ENCODE measurements around the gene MPP1.

MPP1 gene

GRCh38 chrX:154797006-154797405, 8.3 kb downstream of the MPP1 start:
- Mint-ChIP-seq H3K27me3 (no peaks in the 10 kb centered on the region), H3K27ac (peak overlapping the region in 1 of 2 donors; percentile 27), H3K4me3 (no peak overlapping the region), H3K4me1 (peaks cover 49% of the 10 kb centered on the region), H3K9me3 (no peaks in the 10 kb centered on the region)
- no peak for ATAC-seq
- no peak for DNase-seq

- no peak overlapping the region for H3K27ac Mint-ChIP-seq
- no peaks in the 10 kb centered on the region for H3K27me3 Mint-ChIP-seq
- H3K9me3 Mint-ChIP-seq, result no peaks in the 10 kb centered on the region
- peaks cover 39% of the 10 kb centered on the region for H3K4me1 Mint-ChIP-seq
- H3K4me3 Mint-ChIP-seq, result no peak overlapping the region
- DNase-seq (no peak), ATAC-seq (no peak)
Measured at GRCh38 chrX:154795016-154795415, 10.3 kb downstream of the MPP1 start.

GRCh38 chrX:154793084-154793795, 12.0 kb downstream of the MPP1 start:
- Mint-ChIP-seq H3K4me3 (no peak overlapping the region), H3K4me1 (peaks cover 22% of the 10 kb centered on the region), H3K9me3 (no peaks in the 10 kb centered on the region), H3K27ac (no peak overlapping the region), H3K27me3 (no peaks in the 10 kb centered on the region)
- DNase-seq, result no peak
- ATAC-seq, result no peak

- Mint-ChIP-seq H3K9me3 (no peaks in the 10 kb centered on the region), H3K4me1 (peaks cover 22% of the 10 kb centered on the region), H3K4me3 (no peak overlapping the region), H3K27ac (no peak overlapping the region), H3K27me3 (no peaks in the 10 kb centered on the region)
- no peak for ATAC-seq
- peak in 1 of 2 donors; percentile 15 for DNase-seq
Measured at GRCh38 chrX:154791939-154792338, 13.3 kb downstream of the MPP1 start.

- H3K27me3 Mint-ChIP-seq, result no peaks in the 10 kb centered on the region
- H3K4me1 Mint-ChIP-seq, result peaks cover 22% of the 10 kb centered on the region
- no peaks in the 10 kb centered on the region for H3K9me3 Mint-ChIP-seq
- ATAC-seq (no peak), DNase-seq (no peak)
- no peak overlapping the region for H3K4me3 Mint-ChIP-seq
- no peak overlapping the region for H3K27ac Mint-ChIP-seq
Measured at GRCh38 chrX:154791467-154791866, 13.8 kb downstream of the MPP1 start.

GRCh38 chrX:154785716-154786115, 19.6 kb downstream of the MPP1 start:
- no peak overlapping the region for H3K27ac Mint-ChIP-seq
- ATAC-seq (no peak), DNase-seq (no peak)
- H3K4me1 Mint-ChIP-seq, result peaks cover 32% of the 10 kb centered on the region
- no peak overlapping the region for H3K4me3 Mint-ChIP-seq
- no peaks in the 10 kb centered on the region for H3K27me3 Mint-ChIP-seq
- H3K9me3 Mint-ChIP-seq, result no peaks in the 10 kb centered on the region

GRCh38 chrX:154784149-154784995, 20.9 kb downstream of the MPP1 start:
- no peak for ATAC-seq
- H3K27me3 Mint-ChIP-seq, result no peaks in the 10 kb centered on the region
- peaks cover 32% of the 10 kb centered on the region for H3K4me1 Mint-ChIP-seq
- peak overlapping the region; percentile 67 to 75 for H3K4me3 Mint-ChIP-seq
- no peak overlapping the region for H3K27ac Mint-ChIP-seq
- no peak for DNase-seq
- no peaks in the 10 kb centered on the region for H3K9me3 Mint-ChIP-seq

GRCh38 chrX:154780968-154781367, 24.3 kb downstream of the MPP1 start:
- ATAC-seq (no peak), DNase-seq (no peak)
- Mint-ChIP-seq H3K4me3 (no peak overlapping the region), H3K4me1 (peaks cover 34% of the 10 kb centered on the region), H3K27ac (no peak overlapping the region), H3K9me3 (no peaks in the 10 kb centered on the region), H3K27me3 (no peaks in the 10 kb centered on the region)

- Mint-ChIP-seq H3K4me1 (peaks cover 40% of the 10 kb centered on the region), H3K9me3 (no peaks in the 10 kb centered on the region), H3K4me3 (no peak overlapping the region), H3K27ac (no peak overlapping the region), H3K27me3 (no peaks in the 10 kb centered on the region)
- DNase-seq (no peak), ATAC-seq (no peak)
Measured at GRCh38 chrX:154779261-154779660, 26.0 kb downstream of the MPP1 start.

GRCh38 chrX:154776753-154777152, 28.5 kb downstream of the MPP1 start:
- no peak overlapping the region for H3K27ac Mint-ChIP-seq
- peaks cover 26% of the 10 kb centered on the region for H3K4me1 Mint-ChIP-seq
- H3K4me3 Mint-ChIP-seq, result no peak overlapping the region
- no peak for DNase-seq
- H3K9me3 Mint-ChIP-seq, result no peaks in the 10 kb centered on the region
- H3K27me3 Mint-ChIP-seq, result no peaks in the 10 kb centered on the region
- ATAC-seq, result no peak

- Mint-ChIP-seq H3K9me3 (no peaks in the 10 kb centered on the region), H3K27me3 (no peaks in the 10 kb centered on the region), H3K27ac (peak overlapping the region in 1 of 2 donors; percentile 59), H3K4me1 (peaks cover 28% of the 10 kb centered on the region), H3K4me3 (no peak overlapping the region)
- no peak for DNase-seq
- peak; percentile 67 for ATAC-seq
Measured at GRCh38 chrX:154775419-154776349, 29.6 kb downstream of the MPP1 start.

- Mint-ChIP-seq H3K9me3 (no peaks in the 10 kb centered on the region), H3K4me1 (peaks cover 28% of the 10 kb centered on the region), H3K27me3 (no peaks in the 10 kb centered on the region), H3K27ac (peak overlapping the region; percentile 61 to 80), H3K4me3 (no peak overlapping the region)
- DNase-seq, result no peak
- no peak for ATAC-seq
Measured at GRCh38 chrX:154774622-154775021, 30.7 kb downstream of the MPP1 start.

- Mint-ChIP-seq H3K9me3 (no peaks in the 10 kb centered on the region), H3K4me1 (peaks cover 29% of the 10 kb centered on the region), H3K4me3 (peak within 1 kb of the TSS; percentile 88 to 89), H3K27ac (peak within 1 kb of the TSS; percentile 94 to 97), H3K27me3 (no peaks in the 10 kb centered on the region)
- DNase-seq (peak; percentile 92 to 96), ATAC-seq (peak; percentile 90)
Measured at GRCh38 chrX:154762537-154763296, 42.6 kb downstream of the MPP1 start, which contains the start of gene DKC1. Gene DKC1, plus strand, starts transcription at chrX:154762864. Its CDS starts 102 bp downstream, at chrX:154762966.

GRCh38 chrX:154761977-154762536, 43.2 kb downstream of the MPP1 start:
- no peaks in the 10 kb centered on the region for H3K27me3 Mint-ChIP-seq
- H3K4me3 Mint-ChIP-seq, result peak overlapping the region; percentile 88 to 89
- DNase-seq, result peak in 1 of 2 donors; percentile 14
- H3K27ac Mint-ChIP-seq, result peak overlapping the region; percentile 94 to 97
- no peak for ATAC-seq
- H3K9me3 Mint-ChIP-seq, result no peaks in the 10 kb centered on the region
- H3K4me1 Mint-ChIP-seq, result peaks cover 29% of the 10 kb centered on the region

Measured in stimulated activated naive CD8-positive, alpha-beta T cell treated with anti-CD3 and anti-CD28 coated beads, Interleukin-15, amount 100 ng/mL, for 72 hours (primary cell).